Measurements from ENCODE around the gene TIFAB. TPM values are rescaled to one million over a fixed set of nuclear protein-coding genes. Genes with fewer than 3 reads are reported as not detected.

TIFAB gene
- total RNA-seq, 1 donor from 2014 or later: 0.30 TPM

- H3K4me3 ChIP-seq: no peak overlapping the region
- no peaks in the 10 kb centered on the region for H3K36me3 ChIP-seq
- no peak for TF ChIP-seq CTCF (IDR thresholded peaks at IDR 0.05)
- no peaks in the 10 kb centered on the region for H3K27me3 ChIP-seq (ENCODE audit: low read depth)
- DNase-seq (no peak), ATAC-seq (peak; percentile 59 to 67)
- intact Hi-C loops (cut with DNase I): no loop called here
- H3K4me1 ChIP-seq: peaks cover 4% of the 10 kb centered on the region
- H3K9me3 ChIP-seq: peaks cover under 1% of the 10 kb centered on the region
- no peak overlapping the region for H3K27ac ChIP-seq
Measured at GRCh38 chr5:135423146-135423845, 28.9 kb downstream of the TIFAB start.

GRCh38 chr5:135422419-135422818, 29.7 kb downstream of the TIFAB start:
- peaks cover 4% of the 10 kb centered on the region for H3K4me1 ChIP-seq
- no peak overlapping the region for H3K4me3 ChIP-seq
- H3K27ac ChIP-seq: no peak overlapping the region
- DNase-seq: no peak
- intact Hi-C loops (cut with DNase I): no loop called here
- H3K36me3 ChIP-seq: no peaks in the 10 kb centered on the region
- H3K9me3 ChIP-seq: no peaks in the 10 kb centered on the region
- no peaks in the 10 kb centered on the region for H3K27me3 ChIP-seq (ENCODE audit: low read depth)
- TF ChIP-seq CTCF (IDR thresholded peaks at IDR 0.05): no peak
- no peak for ATAC-seq

- intact Hi-C loops (cut with DNase I): no loop called here
- ATAC-seq (no peak), DNase-seq (no peak)
- Histone ChIP-seq H3K9me3 (no peaks in the 10 kb centered on the region), H3K27me3 (ENCODE audit: low read depth) (no peaks in the 10 kb centered on the region), H3K4me3 (no peak overlapping the region), H3K36me3 (no peaks in the 10 kb centered on the region), H3K4me1 (no peaks in the 10 kb centered on the region), H3K27ac (no peak overlapping the region)
- no peak for TF ChIP-seq CTCF (IDR thresholded peaks at IDR 0.05)
Measured at GRCh38 chr5:135417083-135417482, 35.1 kb downstream of the TIFAB start.

- ATAC-seq: no peak
Measured at GRCh38 chr5:135405082-135405481, 47.1 kb downstream of the TIFAB start.

GRCh38 chr5:135402031-135402430, 50.1 kb downstream of the TIFAB start:
- intact Hi-C loops (cut with DNase I): no loop called here
- Histone ChIP-seq H3K27me3 (ENCODE audit: low read depth) (no peaks in the 10 kb centered on the region), H3K27ac (no peak overlapping the region), H3K4me1 (peaks cover 11% of the 10 kb centered on the region), H3K9me3 (no peaks in the 10 kb centered on the region), H3K4me3 (no peak overlapping the region), H3K36me3 (no peaks in the 10 kb centered on the region)
- DNase-seq (no peak), ATAC-seq (no peak)
- TF ChIP-seq CTCF (IDR thresholded peaks at IDR 0.05): no peak

More at GRCh38 chr5:135405082-135405481, 47.1 kb downstream of the TIFAB start:
- DNase-seq: no peak
- intact Hi-C loops (cut with DNase I): no loop called here
- TF ChIP-seq CTCF (IDR thresholded peaks at IDR 0.05): no peak
- no peak overlapping the region for H3K4me3 ChIP-seq
- no peaks in the 10 kb centered on the region for H3K4me1 ChIP-seq
- H3K36me3 ChIP-seq: no peaks in the 10 kb centered on the region
- no peak overlapping the region for H3K27ac ChIP-seq
- H3K27me3 ChIP-seq (ENCODE audit: low read depth): no peaks in the 10 kb centered on the region
- H3K9me3 ChIP-seq: no peaks in the 10 kb centered on the region

All from lower lobe of right lung (tissue), 2 donors.